CD4-positive, alpha-beta memory T cell (primary cell): ENCODE results near the gene NCOA3. TPM values are rescaled to one million over a fixed set of nuclear protein-coding genes. Genes with fewer than 3 reads are reported as not detected.

Source experiments
- CTCF ChIA-PET: fragments of 350-600 bp; sonication (Branson Sonifier 250); formaldehyde crosslinking; loops from one replicate; lab custom pipeline; 2021; ENCODE audit warnings: inconsistent platforms; ENCODE audit not compliant: partially characterized antibody; lab: Charles Lee
- POLR2A ChIA-PET: fragments of 350-600 bp; sonication (Branson Sonifier 250); formaldehyde crosslinking; loops from one replicate; lab custom pipeline; 2021; ENCODE audit not compliant: partially characterized antibody; lab: Charles Lee
- DNase-seq, 5 donors: peaks; one replicate each; pipeline versions ENCODE4 v3.0.0 to v3.0.0-alpha.2; 2020 to 2022; ENCODE audit warnings: mixed read lengths in 1 of 5
- H3K27ac ChIP-seq: one replicate; pipeline ENCODE4 v1.7.0; 2013; ENCODE audit warnings: low read depth, low read length
- H3K27me3 ChIP-seq: 2 replicates; pipeline ENCODE4 v1.7.0; 2013; ENCODE audit warnings: mild to moderate bottlenecking, low read length, moderate library complexity; ENCODE audit not compliant: insufficient read depth
- H3K36me3 ChIP-seq: 2 replicates; pipeline ENCODE4 v1.7.0; 2013; ENCODE audit warnings: mild to moderate bottlenecking, low read length, moderate library complexity; ENCODE audit not compliant: insufficient read depth
- H3K4me1 ChIP-seq: 2 replicates; pipeline ENCODE4 v1.7.0; 2013; ENCODE audit warnings: mild to moderate bottlenecking, low read length, moderate library complexity; ENCODE audit not compliant: insufficient read depth
- H3K4me3 ChIP-seq, 2 donors: one replicate each; pipeline ENCODE4 v1.7.0; 2013; ENCODE audit warnings: low read length in 2 of 2, mild to moderate bottlenecking in 1 of 2
- H3K9me3 ChIP-seq, 2 donors: one replicate each; pipeline ENCODE4 v1.7.0; 2013; ENCODE audit warnings: low read length in 2 of 2, control low read depth in 1 of 2; ENCODE audit not compliant: control insufficient read depth in 1 of 2
- H3K27ac Mint-ChIP-seq, 7 donors: one replicate each; pipeline ENCODE4 v1.8.0; 2020 to 2021; ENCODE audit warnings: mixed read lengths in 7 of 7, mild to moderate bottlenecking in 6 of 7, inconsistent platforms in 3 of 7, moderate library complexity in 3 of 7
- H3K27me3 Mint-ChIP-seq, 2 donors: one replicate each; pipeline ENCODE4 v1.8.0; 2020 to 2021; ENCODE audit warnings: mixed read lengths in 2 of 2
- H3K36me3 Mint-ChIP-seq, 2 donors: one replicate each; pipeline ENCODE4 v1.8.0; 2020 to 2021; ENCODE audit warnings: mixed read lengths in 2 of 2, inconsistent platforms in 1 of 2, mild to moderate bottlenecking in 1 of 2
- H3K4me1 Mint-ChIP-seq, 4 donors: one replicate each; pipeline ENCODE4 v1.8.0; 2020 to 2021; ENCODE audit warnings: mixed read lengths in 4 of 4, mild to moderate bottlenecking in 1 of 4
- H3K4me3 Mint-ChIP-seq, 8 donors: one replicate each; pipeline ENCODE4 v1.8.0; 2020 to 2021; ENCODE audit warnings: mixed read lengths in 8 of 8, mild to moderate bottlenecking in 7 of 8, moderate library complexity in 6 of 8, inconsistent platforms in 3 of 8
- H3K9me3 Mint-ChIP-seq, 8 donors: one replicate each; pipeline ENCODE4 v1.8.0; 2020 to 2021; ENCODE audit warnings: mixed read lengths in 8 of 8, mild to moderate bottlenecking in 5 of 8, inconsistent platforms in 3 of 8, moderate library complexity in 1 of 8
- intact Hi-C: fragments of 100-400 bp; cut with micrococcal nuclease; formaldehyde crosslinking; loops from one replicate; pipeline ENCODE4 v1.15.1; 2023
- polyA plus RNA-seq, 2 donors: library from polyadenylated mRNA; unstranded; fragments of 300-500 nt; fragmentation: Illumina TruSeq; gene quantifications; one replicate each; pipeline ENCODE4 v1.2.3, GENCODE V29; 2021
- total RNA-seq, 2 experiments: library from RNA; stranded (reverse); gene quantifications; one replicate each; pipeline ENCODE4 v1.2.3, GENCODE V29; 2021

The NCOA3 gene
- total and polyA plus RNA-seq, 4 experiments from 2014 or later, result 7.0 to 74.7 (median 46.2) TPM

- peaks cover 48 to 82% (median 70%) of the 10 kb centered on the region in 4 donors for H3K4me1 Mint-ChIP-seq
Measured at GRCh38 chr20:47508278-47508677, 6.6 kb downstream of the NCOA3 start.

GRCh38 chr20:47509104-47509661, 7.5 kb downstream of the NCOA3 start:
- intact Hi-C loops, result loop anchor here (10.0 kb wide), 1 partner anchor 1536 kb away; the partner anchor contains the start of gene CSE1L
- no peaks in the 10 kb centered on the region for H3K27me3 ChIP-seq
- Mint-ChIP-seq H3K27me3 (no peaks in the 10 kb centered on the region), H3K9me3 (no peaks in the 10 kb centered on the region), H3K4me1 (peaks cover 48 to 75% (median 63%) of the 10 kb centered on the region in 4 donors), H3K4me3 (peak overlapping the region in 5 of 8 donors; percentile 27 to 81 (median 55)), H3K27ac (peak overlapping the region in 4 of 7 donors; percentile 9 to 77 (median 50)), H3K36me3 (peaks cover 3 to 17% of the 10 kb centered on the region in 2 donors)
- DNase-seq, result no peak
- POLR2A ChIA-PET, result interaction anchor here (1.1 to 1.8 kb wide), 2 partner anchors 8 to 11 kb away, joined by 3 to 5 read pairs; partner anchors contain the start of gene NCOA3
- H3K4me1 ChIP-seq, result peaks cover 70% of the 10 kb centered on the region
- no peaks in the 10 kb centered on the region for H3K9me3 ChIP-seq
- H3K4me3 ChIP-seq, result no peak overlapping the region
- CTCF ChIA-PET, result no interaction called here
- H3K36me3 ChIP-seq, result no peaks in the 10 kb centered on the region
- H3K27ac ChIP-seq, result no peak overlapping the region

More at GRCh38 chr20:47508278-47508677, 6.6 kb downstream of the NCOA3 start:
- H3K36me3 Mint-ChIP-seq, result peaks cover 3 to 19% of the 10 kb centered on the region in 2 donors
- ChIA-PET CTCF (interaction anchor here (1.0 to 1.3 kb wide), 2 partner anchors 20 to 112 kb away, joined by 3 to 5 read pairs; no protein-coding TSS in a partner anchor), POLR2A (interaction anchor here (0.9 to 1.8 kb wide), 3 partner anchors 12 to 151 kb away, joined by 3 to 5 read pairs (median 5); partner anchors contain the start of gene ZMYND8)
- H3K27ac Mint-ChIP-seq, result peak overlapping the region in 5 of 7 donors; percentile 3 to 75 (median 25)
- no peaks in the 10 kb centered on the region for H3K36me3 ChIP-seq
- no peak overlapping the region for H3K27ac ChIP-seq
- H3K27me3 ChIP-seq, result no peaks in the 10 kb centered on the region
- no peaks in the 10 kb centered on the region for H3K9me3 ChIP-seq
- intact Hi-C loops, result loop anchor here (10.0 kb wide), 1 partner anchor 1537 kb away; the partner anchor contains the start of gene CSE1L
- H3K9me3 Mint-ChIP-seq, result no peaks in the 10 kb centered on the region
- H3K4me1 ChIP-seq, result peaks cover 79% of the 10 kb centered on the region
- H3K4me3 ChIP-seq, result no peak overlapping the region
- no peak for DNase-seq
- H3K4me3 Mint-ChIP-seq, result peak overlapping the region in 4 of 8 donors; percentile 18 to 81 (median 48)
- no peaks in the 10 kb centered on the region for H3K27me3 Mint-ChIP-seq

DNA sequence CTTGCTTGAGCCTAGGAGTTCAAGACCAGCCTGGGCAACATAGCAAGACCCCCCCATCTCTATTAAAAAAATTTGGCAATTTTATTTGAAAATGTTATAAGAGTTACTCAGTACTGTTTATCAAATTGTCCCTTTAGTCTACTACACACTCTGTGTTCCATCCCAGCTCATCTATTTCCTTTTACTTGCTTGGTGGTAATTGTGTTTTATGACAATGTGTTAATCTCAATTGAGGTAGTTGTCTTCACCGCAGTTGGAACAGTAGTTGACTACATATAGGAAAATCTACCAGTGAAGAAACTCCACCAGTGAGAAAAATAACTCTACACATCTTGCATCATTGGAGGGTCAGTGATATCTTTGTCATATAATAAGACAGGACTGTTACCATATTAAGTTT, 8.0 kb downstream of the NCOA3 start:
- H3K9me3 ChIP-seq, result no peaks in the 10 kb centered on the region
- H3K4me1 ChIP-seq, result peaks cover 65% of the 10 kb centered on the region
- DNase-seq, result no peak
- peak overlapping the region in 3 of 8 donors; percentile 55 to 76 (median 55) for H3K4me3 Mint-ChIP-seq
- H3K27me3 Mint-ChIP-seq, result no peaks in the 10 kb centered on the region
- H3K27ac ChIP-seq, result no peak overlapping the region
- ChIA-PET POLR2A (interaction anchor here (0.5 to 1.1 kb wide), 2 partner anchors 8 to 73 kb away, joined by 3 to 4 read pairs; partner anchors contain the start of gene NCOA3), CTCF (no interaction called here)
- no peak overlapping the region for H3K4me3 ChIP-seq
- intact Hi-C loops, result loop anchor here (10.0 kb wide), 1 partner anchor 1535 kb away; the partner anchor contains the start of gene CSE1L
- H3K27ac Mint-ChIP-seq, result peak overlapping the region in 3 of 7 donors; percentile 1 to 53 (median 35)
- H3K4me1 Mint-ChIP-seq, result peaks cover 47 to 72% (median 60%) of the 10 kb centered on the region in 4 donors
- H3K36me3 Mint-ChIP-seq, result peaks cover 3 to 17% of the 10 kb centered on the region in 2 donors
- H3K9me3 Mint-ChIP-seq, result no peaks in the 10 kb centered on the region
- no peaks in the 10 kb centered on the region for H3K36me3 ChIP-seq
- no peaks in the 10 kb centered on the region for H3K27me3 ChIP-seq

- no peak overlapping the region for H3K4me3 ChIP-seq
- no peak for DNase-seq
- Mint-ChIP-seq H3K4me3 (no peak overlapping the region), H3K36me3 (peaks cover 22 to 29% of the 10 kb centered on the region in 2 donors), H3K27ac (peak overlapping the region in 5 of 7 donors; percentile 8 to 76 (median 42)), H3K27me3 (no peaks in the 10 kb centered on the region), H3K9me3 (peaks cover 0 to 8% (median 5%) of the 10 kb centered on the region in 8 donors), H3K4me1 (peaks cover 17 to 49% (median 33%) of the 10 kb centered on the region in 4 donors)
- no peaks in the 10 kb centered on the region for H3K27me3 ChIP-seq
- ChIA-PET POLR2A (no interaction called here), CTCF (interaction anchor here (0.7 to 1.1 kb wide), 2 partner anchors 12 to 19 kb away, joined by 3 read pairs; no protein-coding TSS in a partner anchor)
- H3K4me1 ChIP-seq, result peaks cover 18% of the 10 kb centered on the region
- peaks cover 0 to 6% of the 10 kb centered on the region in 2 donors for H3K9me3 ChIP-seq
- no peak overlapping the region for H3K27ac ChIP-seq
- peaks cover 6% of the 10 kb centered on the region for H3K36me3 ChIP-seq
- intact Hi-C loops, result no loop called here
Measured at GRCh38 chr20:47515843-47516242, 14.2 kb downstream of the NCOA3 start.

DNA sequence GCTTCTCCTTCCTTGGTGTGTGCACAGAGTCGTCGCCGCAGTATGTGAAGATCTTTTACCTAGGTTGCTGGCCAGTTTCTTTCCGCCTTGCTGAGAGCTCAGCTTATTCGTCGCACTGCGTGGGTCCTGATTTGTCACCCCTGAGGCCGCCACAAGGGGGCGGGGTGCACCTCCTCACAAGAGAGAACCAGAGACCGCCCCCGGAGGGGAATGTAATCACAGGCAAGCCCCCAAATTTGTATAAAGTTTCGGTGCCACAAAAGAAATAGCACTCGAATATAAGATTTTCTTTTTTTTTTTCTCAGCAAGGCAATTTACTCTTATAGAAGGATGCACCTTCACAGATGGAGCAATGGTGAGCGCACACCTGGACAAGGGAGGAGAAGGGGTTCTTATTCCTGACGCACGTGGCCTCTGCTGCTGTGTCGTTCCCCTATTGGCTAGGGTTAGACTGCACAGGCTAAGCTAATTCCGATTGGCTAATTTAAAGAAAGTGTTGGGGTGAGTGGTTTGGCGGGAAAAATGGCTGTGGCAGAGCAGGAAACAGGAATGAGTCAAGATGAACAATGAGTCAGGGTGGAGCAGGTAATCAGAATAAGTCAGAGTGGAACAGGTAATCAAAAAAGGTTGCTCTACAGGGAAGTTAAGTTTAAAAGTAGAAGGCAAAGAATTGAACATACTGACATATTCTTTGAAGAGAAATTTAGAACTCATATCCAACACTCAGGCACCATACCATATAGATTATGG, 19.5 kb downstream of the NCOA3 start:
- Histone ChIP-seq H3K4me3 (no peak overlapping the region), H3K4me1 (peaks cover 13% of the 10 kb centered on the region), H3K36me3 (peaks cover 11% of the 10 kb centered on the region), H3K27ac (no peak overlapping the region), H3K9me3 (peaks cover 0 to 11% of the 10 kb centered on the region in 2 donors), H3K27me3 (no peaks in the 10 kb centered on the region)
- H3K27me3 Mint-ChIP-seq, result no peaks in the 10 kb centered on the region
- peak overlapping the region in 1 of 8 donors; percentile 23 for H3K4me3 Mint-ChIP-seq
- peak overlapping the region in 3 of 7 donors; percentile 6 to 24 (median 7) for H3K27ac Mint-ChIP-seq
- ChIA-PET POLR2A (interaction anchor here (2.0 kb wide), 1 partner anchor 13 kb away, joined by 5 read pairs; no protein-coding TSS in a partner anchor), CTCF (no interaction called here)
- H3K9me3 Mint-ChIP-seq, result peaks cover 2 to 22% (median 15%) of the 10 kb centered on the region in 8 donors
- H3K4me1 Mint-ChIP-seq, result peaks cover 13 to 38% (median 24%) of the 10 kb centered on the region in 4 donors
- H3K36me3 Mint-ChIP-seq, result peaks cover 37% of the 10 kb centered on the region in 2 donors
- intact Hi-C loops, result no loop called here
- DNase-seq, result no peak

DNA sequence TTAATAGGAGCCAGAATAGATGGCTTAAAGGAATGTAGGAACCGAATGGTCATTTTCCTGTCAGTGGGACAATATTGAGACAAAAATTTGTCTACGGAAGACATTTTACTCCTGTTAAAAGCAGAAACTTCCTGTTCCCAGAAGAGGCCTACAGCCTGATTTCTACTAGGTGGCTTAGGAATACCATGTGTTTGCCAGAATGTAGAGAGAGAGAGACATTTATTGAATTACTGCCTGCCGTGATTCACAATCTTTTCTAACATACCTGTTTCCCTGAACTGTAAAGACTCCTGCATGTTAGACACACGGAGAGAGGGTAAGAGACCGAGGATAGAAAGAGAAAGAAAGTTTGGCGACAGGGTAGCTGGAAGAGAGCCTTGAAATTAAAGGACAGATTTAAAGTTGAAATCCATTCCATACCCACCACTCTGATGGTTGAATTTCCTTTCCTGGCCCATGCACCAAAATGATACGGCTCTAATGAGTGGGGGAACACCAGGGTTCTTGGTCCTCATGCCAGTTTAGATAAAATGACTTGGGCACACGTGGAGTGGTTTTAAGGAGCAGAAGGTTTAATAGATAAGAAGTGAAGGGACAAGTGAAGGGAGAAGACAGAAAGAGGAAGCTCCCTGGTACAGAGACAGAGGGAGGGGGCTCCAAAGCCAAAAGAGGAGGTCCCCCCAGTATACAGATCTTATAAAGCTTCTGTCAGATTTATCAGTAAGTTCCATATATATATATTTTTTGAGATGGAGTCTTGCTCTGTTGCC, 22.5 kb downstream of the NCOA3 start:
- H3K9me3 ChIP-seq, result peaks cover 0 to 11% of the 10 kb centered on the region in 2 donors
- peaks cover 2 to 28% (median 17%) of the 10 kb centered on the region in 8 donors for H3K9me3 Mint-ChIP-seq
- intact Hi-C loops, result no loop called here
- H3K27ac ChIP-seq, result no peak overlapping the region
- H3K4me3 Mint-ChIP-seq, result no peak overlapping the region
- no peak for DNase-seq
- CTCF ChIA-PET, result no interaction called here
- H3K27me3 Mint-ChIP-seq, result no peaks in the 10 kb centered on the region
- no peaks in the 10 kb centered on the region for H3K27me3 ChIP-seq
- H3K4me1 Mint-ChIP-seq, result peaks cover 22 to 37% (median 27%) of the 10 kb centered on the region in 4 donors
- peaks cover 39 to 44% of the 10 kb centered on the region in 2 donors for H3K36me3 Mint-ChIP-seq
- peak overlapping the region in 4 of 7 donors; percentile 32 to 70 (median 60) for H3K27ac Mint-ChIP-seq
- peaks cover 11% of the 10 kb centered on the region for H3K36me3 ChIP-seq
- peaks cover 12% of the 10 kb centered on the region for H3K4me1 ChIP-seq
- POLR2A ChIA-PET, result no interaction called here
- no peak overlapping the region for H3K4me3 ChIP-seq
